ENCODE results near the gene C16orf89. TPM values are rescaled to one million over a fixed set of nuclear protein-coding genes. Genes with fewer than 3 reads are reported as not detected.

C16orf89 gene
- total RNA-seq, 1 donor from 2014 or later = not detected

DNA sequence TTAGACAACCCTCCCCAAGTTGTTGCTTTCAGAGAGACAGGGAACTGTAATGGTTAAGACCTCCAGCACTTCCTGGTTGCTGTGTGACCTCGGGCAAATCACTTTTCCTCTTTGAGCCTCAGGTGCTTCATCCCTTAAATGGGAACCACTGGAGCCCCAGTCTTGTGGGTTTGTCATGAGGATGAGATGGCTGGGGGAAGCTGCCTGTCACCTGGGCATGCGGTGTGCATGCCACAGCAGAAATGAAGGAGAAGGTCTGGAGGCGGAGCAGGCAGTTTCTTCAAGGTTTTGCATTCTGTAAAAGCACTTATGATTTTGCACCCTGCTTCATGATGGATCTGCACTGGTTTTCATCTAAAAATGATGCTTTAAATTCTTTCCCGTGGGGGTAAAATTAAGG, 54.1 kb downstream of the C16orf89 start:
- H3K4me3 ChIP-seq (ENCODE audit: insufficient read depth, low read depth, low read length) = no peak overlapping the region
- no peaks in the 10 kb centered on the region for H4K20me1 ChIP-seq (ENCODE audit: insufficient read depth, low read length)
- peaks cover 12% of the 10 kb centered on the region for H3K27me3 ChIP-seq (ENCODE audit: insufficient read depth, low read length)
- H3K9ac ChIP-seq (ENCODE audit: low read length) = no peak overlapping the region
- DNase-seq (ENCODE audit: low read depth) = no peak
- TF ChIP-seq, protein P1, sequence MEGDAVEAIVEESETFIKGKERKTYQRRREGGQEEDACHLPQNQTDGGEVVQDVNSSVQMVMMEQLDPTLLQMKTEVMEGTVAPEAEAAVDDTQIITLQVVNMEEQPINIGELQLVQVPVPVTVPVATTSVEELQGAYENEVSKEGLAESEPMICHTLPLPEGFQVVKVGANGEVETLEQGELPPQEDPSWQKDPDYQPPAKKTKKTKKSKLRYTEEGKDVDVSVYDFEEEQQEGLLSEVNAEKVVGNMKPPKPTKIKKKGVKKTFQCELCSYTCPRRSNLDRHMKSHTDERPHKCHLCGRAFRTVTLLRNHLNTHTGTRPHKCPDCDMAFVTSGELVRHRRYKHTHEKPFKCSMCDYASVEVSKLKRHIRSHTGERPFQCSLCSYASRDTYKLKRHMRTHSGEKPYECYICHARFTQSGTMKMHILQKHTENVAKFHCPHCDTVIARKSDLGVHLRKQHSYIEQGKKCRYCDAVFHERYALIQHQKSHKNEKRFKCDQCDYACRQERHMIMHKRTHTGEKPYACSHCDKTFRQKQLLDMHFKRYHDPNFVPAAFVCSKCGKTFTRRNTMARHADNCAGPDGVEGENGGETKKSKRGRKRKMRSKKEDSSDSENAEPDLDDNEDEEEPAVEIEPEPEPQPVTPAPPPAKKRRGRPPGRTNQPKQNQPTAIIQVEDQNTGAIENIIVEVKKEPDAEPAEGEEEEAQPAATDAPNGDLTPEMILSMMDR (IDR thresholded peaks at IDR 0.05; ENCODE audit: insufficient read depth, low read depth, low read length) = no peak
- no peak for TF ChIP-seq EZH2 (IDR thresholded peaks at IDR 0.05; ENCODE audit: insufficient read depth, low read length)
- no peak for FAIRE-seq
- H3K79me2 ChIP-seq (ENCODE audit: insufficient read depth, low read length) = no peaks in the 10 kb centered on the region
- no peak overlapping the region for H2AFZ ChIP-seq (ENCODE audit: low read depth, low read length)
- Mint-ChIP-seq H3K36me3 (ENCODE audit: low read depth, unreplicated experiment) (peaks cover 2% of the 10 kb centered on the region), H3K4me3 (ENCODE audit: unreplicated experiment) (no peak overlapping the region), H3K27me3 (ENCODE audit: low read depth, unreplicated experiment) (peaks cover 18% of the 10 kb centered on the region), H3K9me3 (ENCODE audit: unreplicated experiment) (no peaks in the 10 kb centered on the region), H3K4me1 (ENCODE audit: low read depth, unreplicated experiment) (no peaks in the 10 kb centered on the region), H3K27ac (ENCODE audit: unreplicated experiment) (no peak overlapping the region)
- no peak overlapping the region for H3K4me2 ChIP-seq (ENCODE audit: low read length)
- H3K27ac ChIP-seq (ENCODE audit: low read depth, low read length) = no peak overlapping the region
- no peaks in the 10 kb centered on the region for H3K36me3 ChIP-seq (ENCODE audit: insufficient read depth, low read length)
- no peaks in the 10 kb centered on the region for H3K4me1 ChIP-seq (ENCODE audit: insufficient read depth, low read length)
- no peaks in the 10 kb centered on the region for H3K9me3 ChIP-seq (ENCODE audit: insufficient read depth, low read depth, low read length)

DNA sequence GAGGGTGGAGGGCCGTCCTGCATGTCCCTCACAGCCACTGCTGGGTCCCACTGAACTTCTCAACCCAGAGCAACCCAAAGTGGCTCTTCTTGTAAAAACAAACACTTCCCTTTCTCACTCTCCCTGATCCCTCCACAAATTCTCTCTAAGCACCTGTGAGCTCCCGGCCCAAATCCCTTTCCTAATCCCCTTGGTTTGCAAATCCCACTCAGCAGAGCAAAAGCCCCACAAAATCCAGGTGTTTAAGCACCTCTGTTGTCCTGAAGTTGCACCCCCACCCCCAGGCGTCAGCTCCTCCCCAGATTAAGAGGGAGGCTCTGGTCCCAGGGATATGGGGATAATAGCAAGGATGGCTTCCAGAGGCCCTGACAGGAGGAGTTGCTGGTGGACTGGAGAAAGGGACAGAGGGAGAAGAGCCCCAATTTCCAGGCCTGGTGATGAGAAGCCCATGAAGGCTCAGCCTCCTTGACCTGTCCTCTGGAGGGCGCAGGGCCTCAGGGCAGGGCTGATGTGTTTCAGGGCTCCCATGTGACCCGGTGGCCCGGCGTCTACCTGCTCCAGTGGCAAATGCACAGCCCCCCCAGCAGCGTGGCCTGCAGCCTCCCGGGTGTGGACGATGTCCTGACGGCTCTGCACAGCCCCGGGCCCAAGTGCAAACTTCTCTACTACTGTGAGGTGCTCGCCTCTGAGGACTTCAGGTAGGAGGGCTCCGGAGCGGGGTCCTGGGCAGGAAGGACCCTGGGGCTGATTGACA, 55.0 kb downstream of the C16orf89 start:
- Histone ChIP-seq H3K9me3 (ENCODE audit: insufficient read depth, low read depth, low read length) (no peaks in the 10 kb centered on the region), H3K36me3 (ENCODE audit: insufficient read depth, low read length) (no peaks in the 10 kb centered on the region), H2AFZ (ENCODE audit: low read depth, low read length) (no peak overlapping the region), H3K27ac (ENCODE audit: low read depth, low read length) (no peak overlapping the region), H3K4me1 (ENCODE audit: insufficient read depth, low read length) (no peaks in the 10 kb centered on the region), H3K79me2 (ENCODE audit: insufficient read depth, low read length) (no peaks in the 10 kb centered on the region), H3K4me2 (ENCODE audit: low read length) (no peak overlapping the region), H3K9ac (ENCODE audit: low read length) (no peak overlapping the region), H4K20me1 (ENCODE audit: insufficient read depth, low read length) (no peaks in the 10 kb centered on the region), H3K4me3 (ENCODE audit: insufficient read depth, low read depth, low read length) (no peak overlapping the region), H3K27me3 (ENCODE audit: insufficient read depth, low read length) (peaks cover 12% of the 10 kb centered on the region)
- H3K4me3 Mint-ChIP-seq (ENCODE audit: unreplicated experiment) = no peak overlapping the region
- H3K36me3 Mint-ChIP-seq (ENCODE audit: low read depth, unreplicated experiment) = peaks cover 2% of the 10 kb centered on the region
- no peak overlapping the region for H3K27ac Mint-ChIP-seq (ENCODE audit: unreplicated experiment)
- H3K4me1 Mint-ChIP-seq (ENCODE audit: low read depth, unreplicated experiment) = no peaks in the 10 kb centered on the region
- H3K9me3 Mint-ChIP-seq (ENCODE audit: unreplicated experiment) = no peaks in the 10 kb centered on the region
- DNase-seq (ENCODE audit: low read depth) = no peak
- no peak for FAIRE-seq
- peaks cover 18% of the 10 kb centered on the region for H3K27me3 Mint-ChIP-seq (ENCODE audit: low read depth, unreplicated experiment)
- TF ChIP-seq, protein P1 (IDR thresholded peaks at IDR 0.05; ENCODE audit: insufficient read depth, low read depth, low read length) = no peak
- TF ChIP-seq EZH2 (IDR thresholded peaks at IDR 0.05; ENCODE audit: insufficient read depth, low read length) = no peak

DNA sequence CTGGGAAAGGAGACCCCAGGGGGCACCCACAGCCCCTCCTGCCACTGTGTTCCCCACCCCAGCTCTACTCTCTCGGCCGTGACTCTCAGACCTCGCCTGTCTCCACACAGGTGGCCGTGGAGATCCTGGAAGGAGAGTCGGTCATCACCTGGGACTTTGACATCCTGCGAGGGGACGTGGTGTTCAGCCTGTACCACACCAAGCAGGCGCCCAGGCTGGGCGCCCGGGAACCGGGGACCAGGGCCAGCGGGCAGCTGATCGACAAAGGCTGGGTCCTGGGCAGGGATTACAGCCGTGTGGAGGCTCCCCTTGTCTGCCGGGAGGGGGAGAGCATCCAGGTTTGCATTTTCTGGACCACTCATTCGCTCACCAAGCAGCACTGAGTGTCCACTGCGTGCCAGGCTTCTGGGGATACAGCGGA, 57.4 kb downstream of the C16orf89 start:
- Mint-ChIP-seq H3K4me3 (ENCODE audit: unreplicated experiment) (no peak overlapping the region), H3K27me3 (ENCODE audit: low read depth, unreplicated experiment) (peaks cover 27% of the 10 kb centered on the region), H3K9me3 (ENCODE audit: unreplicated experiment) (no peaks in the 10 kb centered on the region), H3K27ac (ENCODE audit: unreplicated experiment) (no peak overlapping the region), H3K36me3 (ENCODE audit: low read depth, unreplicated experiment) (peaks cover 2% of the 10 kb centered on the region), H3K4me1 (ENCODE audit: low read depth, unreplicated experiment) (no peaks in the 10 kb centered on the region)
- no peak overlapping the region for H2AFZ ChIP-seq (ENCODE audit: low read depth, low read length)
- no peaks in the 10 kb centered on the region for H3K79me2 ChIP-seq (ENCODE audit: insufficient read depth, low read length)
- no peaks in the 10 kb centered on the region for H3K9me3 ChIP-seq (ENCODE audit: insufficient read depth, low read depth, low read length)
- no peak overlapping the region for H3K4me3 ChIP-seq (ENCODE audit: insufficient read depth, low read depth, low read length)
- H3K36me3 ChIP-seq (ENCODE audit: insufficient read depth, low read length) = no peaks in the 10 kb centered on the region
- H3K27me3 ChIP-seq (ENCODE audit: insufficient read depth, low read length) = peaks cover 12% of the 10 kb centered on the region
- FAIRE-seq (no peak), DNase-seq (ENCODE audit: low read depth) (no peak)
- no peaks in the 10 kb centered on the region for H3K4me1 ChIP-seq (ENCODE audit: insufficient read depth, low read length)
- H4K20me1 ChIP-seq (ENCODE audit: insufficient read depth, low read length) = no peaks in the 10 kb centered on the region
- no peak overlapping the region for H3K9ac ChIP-seq (ENCODE audit: low read length)
- no peak overlapping the region for H3K4me2 ChIP-seq (ENCODE audit: low read length)
- no peak overlapping the region for H3K27ac ChIP-seq (ENCODE audit: low read depth, low read length)
- TF ChIP-seq, protein P1 (IDR thresholded peaks at IDR 0.05; ENCODE audit: insufficient read depth, low read depth, low read length) = no peak
- no peak for TF ChIP-seq EZH2 (IDR thresholded peaks at IDR 0.05; ENCODE audit: insufficient read depth, low read length)
